LNCAP (cell line): Measurements from ENCODE around the gene NKD1.

Experiments
- TF ChIP-seq, protein P1 (sequence below): fragments of 450-650 bp; IDR thresholded peaks from 2 replicates; pipeline ENCODE4 v1.5.1; 2017; ENCODE audit warnings: mild to moderate bottlenecking

The NKD1 gene

DNA sequence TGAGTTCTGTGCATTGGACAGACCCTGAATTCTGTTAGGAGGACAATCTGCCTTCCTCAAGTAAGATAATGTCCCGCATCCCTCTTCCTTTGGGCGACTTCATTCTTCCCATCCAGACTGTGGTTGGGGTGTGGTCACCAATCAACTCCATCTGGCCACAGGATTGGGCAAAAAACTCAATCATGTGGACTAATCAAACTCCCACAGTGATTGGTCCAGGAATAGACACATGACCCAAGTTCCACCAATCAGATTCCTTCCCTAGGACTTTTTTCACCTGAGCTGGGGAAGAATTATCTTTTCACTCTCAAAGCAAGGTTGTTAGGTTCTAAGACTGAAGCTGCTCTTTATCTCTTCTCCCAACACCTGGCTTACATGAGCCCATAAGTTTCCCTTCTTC, 13.2 kb upstream of the NKD1 start:
- TF ChIP-seq, protein P1, sequence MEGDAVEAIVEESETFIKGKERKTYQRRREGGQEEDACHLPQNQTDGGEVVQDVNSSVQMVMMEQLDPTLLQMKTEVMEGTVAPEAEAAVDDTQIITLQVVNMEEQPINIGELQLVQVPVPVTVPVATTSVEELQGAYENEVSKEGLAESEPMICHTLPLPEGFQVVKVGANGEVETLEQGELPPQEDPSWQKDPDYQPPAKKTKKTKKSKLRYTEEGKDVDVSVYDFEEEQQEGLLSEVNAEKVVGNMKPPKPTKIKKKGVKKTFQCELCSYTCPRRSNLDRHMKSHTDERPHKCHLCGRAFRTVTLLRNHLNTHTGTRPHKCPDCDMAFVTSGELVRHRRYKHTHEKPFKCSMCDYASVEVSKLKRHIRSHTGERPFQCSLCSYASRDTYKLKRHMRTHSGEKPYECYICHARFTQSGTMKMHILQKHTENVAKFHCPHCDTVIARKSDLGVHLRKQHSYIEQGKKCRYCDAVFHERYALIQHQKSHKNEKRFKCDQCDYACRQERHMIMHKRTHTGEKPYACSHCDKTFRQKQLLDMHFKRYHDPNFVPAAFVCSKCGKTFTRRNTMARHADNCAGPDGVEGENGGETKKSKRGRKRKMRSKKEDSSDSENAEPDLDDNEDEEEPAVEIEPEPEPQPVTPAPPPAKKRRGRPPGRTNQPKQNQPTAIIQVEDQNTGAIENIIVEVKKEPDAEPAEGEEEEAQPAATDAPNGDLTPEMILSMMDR, result no peak

DNA sequence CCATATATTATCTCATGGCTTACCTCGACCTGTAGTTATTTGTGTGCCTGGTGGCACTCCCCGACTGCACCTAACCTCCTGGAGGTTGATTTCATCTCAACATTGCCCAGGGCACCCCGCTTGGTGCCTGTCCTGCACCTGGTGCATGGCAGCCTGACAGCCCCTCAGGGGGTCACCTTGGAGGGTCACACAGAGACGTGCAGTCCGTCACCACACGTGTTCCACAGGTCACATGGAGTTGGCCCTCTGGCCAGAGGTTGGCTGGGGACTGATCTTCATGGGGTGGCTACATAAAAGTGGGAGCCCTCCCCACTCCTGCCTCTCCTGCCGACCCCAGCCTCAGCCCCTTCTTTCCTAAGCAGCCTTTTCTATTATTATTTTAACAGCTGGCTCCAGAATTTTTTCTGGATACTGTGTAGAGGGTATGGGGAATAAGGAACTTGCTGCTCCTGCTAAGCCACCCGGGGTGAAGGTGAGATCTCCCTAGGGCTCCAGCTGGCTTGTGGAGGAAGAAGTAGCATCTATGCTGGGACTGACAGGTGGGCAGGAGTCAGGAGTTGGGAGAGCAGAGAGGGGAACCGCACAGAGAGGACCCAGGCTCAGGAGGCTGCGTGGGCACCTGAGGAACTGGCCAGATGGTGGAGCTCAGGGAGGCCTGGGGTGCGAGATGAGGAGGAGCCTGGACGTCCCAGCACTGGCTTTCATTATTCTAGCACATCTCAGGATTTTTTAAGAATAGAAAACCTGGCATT, 12.5 kb upstream of the NKD1 start:
- TF ChIP-seq, protein P1, result no peak

DNA sequence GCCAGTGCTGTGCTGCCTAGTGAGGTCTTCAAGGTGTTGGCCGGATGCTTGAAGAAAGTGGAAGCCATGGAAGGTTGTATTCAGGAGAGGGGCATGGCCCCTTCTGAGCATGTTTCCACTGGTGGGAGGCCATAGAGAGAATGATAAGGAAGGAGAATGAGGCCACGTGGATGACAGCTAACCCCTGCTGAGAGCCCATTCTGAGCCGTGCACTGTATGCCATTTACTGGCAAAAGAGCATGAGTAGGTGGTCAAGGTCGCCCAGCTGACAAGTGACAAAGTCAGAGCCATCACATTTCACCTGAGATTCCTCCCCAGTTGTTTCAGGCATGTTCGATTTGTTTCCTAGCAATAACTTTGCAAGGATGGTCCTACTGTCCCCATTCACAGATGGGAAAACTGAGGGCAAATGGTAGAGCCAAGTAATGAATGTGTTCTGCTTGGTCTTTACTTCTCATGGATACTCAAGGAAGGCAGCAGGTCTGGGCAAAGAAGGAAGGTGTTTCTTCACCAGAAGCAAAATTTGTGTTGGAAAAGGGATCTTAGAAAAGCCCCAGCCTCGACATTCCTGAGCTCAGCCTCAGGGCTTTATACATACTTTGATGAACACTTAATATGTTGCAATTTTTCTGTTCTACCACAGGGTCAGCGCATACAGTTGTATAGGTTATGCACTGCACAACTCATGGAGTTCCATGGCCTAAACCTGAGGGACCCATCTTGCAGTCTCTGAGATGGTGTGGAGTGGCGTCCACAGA, 10.5 kb upstream of the NKD1 start:
- TF ChIP-seq, protein P1, result no peak

DNA sequence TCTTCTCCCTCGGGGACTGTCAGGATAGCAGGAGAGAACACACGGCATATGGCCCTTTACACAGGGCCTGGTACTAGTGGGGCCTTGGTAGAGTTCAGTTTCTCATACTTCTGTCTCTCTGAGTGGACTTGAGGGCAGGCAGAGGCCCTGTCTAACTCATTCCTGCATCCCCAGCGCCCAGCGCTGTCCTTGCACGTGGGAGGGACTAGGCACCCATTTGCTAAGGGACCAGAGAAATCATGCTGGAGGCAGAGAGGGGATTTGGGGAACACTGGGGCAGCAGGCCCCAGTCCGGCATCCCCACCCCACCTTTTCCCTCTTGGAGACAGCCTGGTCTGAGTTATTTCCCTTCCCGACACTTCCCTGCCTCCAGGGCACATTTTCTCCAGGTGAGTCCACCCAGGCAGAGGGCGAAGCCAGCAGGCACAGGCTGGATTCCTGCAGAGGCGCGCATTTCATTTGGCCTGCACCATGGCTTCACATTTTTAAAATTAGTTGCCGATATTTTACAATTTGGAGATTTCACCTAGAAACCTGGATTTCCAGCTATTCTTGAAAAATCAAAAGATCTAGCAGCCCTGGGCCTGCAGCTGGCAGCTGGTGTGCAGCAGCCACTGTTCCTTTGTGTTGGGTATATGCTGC, 9.7 kb upstream of the NKD1 start:
- TF ChIP-seq, protein P1, result no peak

DNA sequence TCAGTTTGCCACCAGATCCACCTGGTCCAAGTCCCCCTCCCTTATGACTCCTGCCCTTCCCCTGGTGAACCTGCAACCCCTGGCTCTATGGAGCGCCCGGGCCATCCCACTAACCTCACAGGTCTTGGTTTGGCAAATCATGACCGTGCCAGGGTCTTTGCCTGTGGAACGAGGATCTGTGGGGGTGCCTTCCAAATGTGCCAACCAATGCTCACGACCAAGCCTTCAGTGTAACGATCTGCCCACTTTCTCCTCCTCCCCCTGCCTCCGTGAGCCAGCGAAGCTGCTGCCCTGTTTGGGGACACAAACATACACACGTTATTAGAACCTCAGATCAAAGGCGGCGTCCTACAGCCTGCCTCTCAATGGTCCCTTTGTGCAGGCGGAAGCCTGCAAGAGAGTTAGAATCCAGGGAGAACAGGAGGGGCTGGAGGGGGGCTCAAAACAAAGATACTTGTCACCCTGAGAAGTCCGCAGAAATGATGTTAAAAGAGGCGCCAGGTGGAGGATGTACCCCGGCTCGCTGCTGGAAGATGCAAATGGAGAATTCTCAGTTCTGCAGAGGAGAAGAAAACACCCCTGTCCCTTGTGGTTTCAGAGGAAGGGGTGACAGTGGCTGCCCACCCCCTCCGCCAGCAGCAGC, 9.0 kb upstream of the NKD1 start:
- TF ChIP-seq, protein P1, result no peak

DNA sequence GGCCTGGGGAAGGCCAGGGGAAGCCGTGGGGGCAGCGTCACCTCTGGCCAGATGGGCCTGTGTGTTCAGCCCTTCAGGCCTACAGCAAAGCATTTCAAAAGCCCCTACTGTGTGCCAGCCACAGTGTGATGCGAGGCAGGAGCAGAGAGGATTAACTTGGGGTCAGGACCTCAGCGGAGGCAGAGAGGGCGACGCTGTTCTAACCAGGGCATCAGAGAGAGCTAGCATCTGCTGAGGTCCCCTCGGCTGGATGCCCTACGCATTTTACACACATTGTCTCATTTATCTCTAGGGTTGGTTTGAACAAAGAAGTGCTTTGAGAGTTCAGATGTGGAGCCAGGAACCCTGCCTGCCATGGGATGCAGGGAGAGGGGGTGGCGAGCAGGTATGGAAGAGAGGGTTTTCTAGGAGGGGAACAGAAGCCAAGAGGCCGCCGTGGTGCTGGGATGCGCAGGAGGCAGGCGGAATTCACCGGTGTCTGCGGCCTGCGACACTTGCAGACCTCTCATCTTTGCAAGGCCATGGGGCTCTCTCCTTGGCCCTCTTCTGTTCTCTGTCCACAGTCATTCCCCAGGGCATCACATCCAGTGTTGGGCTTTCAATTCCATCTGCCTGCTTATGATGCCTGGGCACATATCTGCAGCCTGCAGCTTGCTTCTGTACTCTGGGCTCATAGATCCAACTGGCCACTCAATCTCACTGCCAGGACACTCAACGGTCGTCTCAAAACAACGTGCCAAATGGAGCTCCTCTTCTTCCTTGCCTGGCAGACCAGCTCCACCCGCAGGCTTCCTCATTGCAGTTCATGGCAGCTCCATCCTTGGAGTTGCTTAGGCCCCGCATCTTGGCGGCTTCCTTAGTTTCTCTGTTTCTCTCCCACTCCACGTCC, 8.1 kb upstream of the NKD1 start:
- TF ChIP-seq, protein P1, result no peak

DNA sequence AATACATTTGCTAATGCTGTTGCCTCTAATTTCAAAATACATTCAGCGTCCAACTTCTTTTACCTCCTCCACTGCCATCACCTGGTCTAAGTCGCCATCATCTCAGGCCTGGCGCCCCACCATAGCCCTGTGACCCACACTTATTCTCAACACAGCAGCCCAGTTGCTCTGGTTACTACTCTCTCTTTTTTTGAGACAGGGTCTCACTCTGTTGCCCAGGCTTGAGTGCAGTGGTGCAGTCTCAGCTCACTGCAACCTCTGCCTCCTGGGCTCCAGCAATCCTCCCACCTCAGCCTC, 7.5 kb upstream of the NKD1 start:
- TF ChIP-seq, protein P1, result no peak
